Psoas muscle (tissue), 8 donors: ENCODE data around the gene RBM44. TPM values are rescaled to one million over a fixed set of nuclear protein-coding genes. Genes with fewer than 3 reads are reported as not detected.
A peak's percentile ranks its signal among the peaks of the same experiment; 100 is the strongest.

Experiments used
- ATAC-seq, 4 donors: fragments of 200-7000 bp; cut with Tn5 transposase; one replicate each; pipeline ENCODE4 v1.9.1; 2020; ENCODE audit warnings: moderate library complexity in 3 of 4, mild to moderate bottlenecking in 2 of 4
- DNase-seq, 2 donors: peaks; one replicate each; pipeline ENCODE4 v3.0.0-alpha.2; 2020
- H3K27ac ChIP-seq: fragments of 200-600 bp; one replicate; pipeline ENCODE4 v1.8.0; 2022
- H3K27me3 ChIP-seq, 3 donors: fragments of 200-600 bp in 1 of 3; one replicate each; pipeline versions ENCODE4 v1.6.1 to v1.8.0; 2013 to 2022; ENCODE audit warnings: low read length in 2 of 3, mild to moderate bottlenecking in 2 of 3, moderate library complexity in 1 of 3; ENCODE audit not compliant: insufficient read depth in 3 of 3
- H3K36me3 ChIP-seq, 2 donors: fragments of 200-600 bp in 1 of 2; one replicate each; pipeline versions ENCODE4 v1.6.1 to v1.8.0; 2013 to 2022; ENCODE audit warnings: low read depth in 1 of 2, mild to moderate bottlenecking in 1 of 2, moderate library complexity in 1 of 2; ENCODE audit not compliant: insufficient read depth in 1 of 2
- H3K4me1 ChIP-seq: fragments of 200-600 bp; one replicate; pipeline ENCODE4 v1.8.0; 2022
- H3K4me3 ChIP-seq: fragments of 200-600 bp; one replicate; pipeline ENCODE4 v1.8.0; 2022; ENCODE audit warnings: mild to moderate bottlenecking
- H3K9me3 ChIP-seq: fragments of 200-600 bp; one replicate; pipeline ENCODE4 v1.8.0; 2022
- WGBS, 3 donors: extraction: QIAGEN DNeasy Blood & Tissue Kit; methylation state at CpG; one replicate each; pipeline versions ENCODE4 v1.1.6 to v1.1.7; 2013; 5-methylcytosine and 5-hydroxymethylcytosine counted together
- intact Hi-C, 2 donors: fragments of 100-400 bp; cut with DNase I; formaldehyde crosslinking; loops; one replicate each; pipeline versions ENCODE4 v1.11.0 to v1.14.2; 2022
- polyA plus RNA-seq, 3 donors: library from polyadenylated mRNA; stranded (reverse); fragments of 200-250 nt; gene quantifications; one replicate each; pipeline ENCODE4 v1.2.3, GENCODE V29; 2013
- total RNA-seq, 4 donors: library from RNA; stranded (reverse); fragmentation: NEBNext Ultra II Directional in 2 of 4; extraction: Animal tissue kit (Norgen Biotek cat#: 25700) in 2 of 4; gene quantifications; one replicate each; pipeline versions ENCODE4 v1.2.1 to v1.2.4, GENCODE V29; 2021 to 2023
- TF ChIP-seq, protein P1 (sequence below): fragments of 200-600 bp; IDR thresholded peaks from one replicate; pipeline ENCODE4 v1.8.0; 2022; ENCODE audit warnings: antibody characterized with exemption
- donor health status: healthy with polysubstance abuse.
- donor health status: DM: no; HTN: no; CAD: no; lungs with moderate emphysema.
- donor health status: Bipolar disorder and iron deficiency.
- donor health status: healthy.
- donor health status: DM: yes; HTN: yes; CAD: no.
- donor health status: DM: no; HTN: no; CAD: no.
- donor health status: DM: no; HTN: no; CAD: no.
- donor health status: DM: yes; HTN: yes; CAD: no.

The RBM44 gene
- total and polyA plus RNA-seq, 7 donors = 0.06 to 0.58 (median 0.38) TPM

DNA sequence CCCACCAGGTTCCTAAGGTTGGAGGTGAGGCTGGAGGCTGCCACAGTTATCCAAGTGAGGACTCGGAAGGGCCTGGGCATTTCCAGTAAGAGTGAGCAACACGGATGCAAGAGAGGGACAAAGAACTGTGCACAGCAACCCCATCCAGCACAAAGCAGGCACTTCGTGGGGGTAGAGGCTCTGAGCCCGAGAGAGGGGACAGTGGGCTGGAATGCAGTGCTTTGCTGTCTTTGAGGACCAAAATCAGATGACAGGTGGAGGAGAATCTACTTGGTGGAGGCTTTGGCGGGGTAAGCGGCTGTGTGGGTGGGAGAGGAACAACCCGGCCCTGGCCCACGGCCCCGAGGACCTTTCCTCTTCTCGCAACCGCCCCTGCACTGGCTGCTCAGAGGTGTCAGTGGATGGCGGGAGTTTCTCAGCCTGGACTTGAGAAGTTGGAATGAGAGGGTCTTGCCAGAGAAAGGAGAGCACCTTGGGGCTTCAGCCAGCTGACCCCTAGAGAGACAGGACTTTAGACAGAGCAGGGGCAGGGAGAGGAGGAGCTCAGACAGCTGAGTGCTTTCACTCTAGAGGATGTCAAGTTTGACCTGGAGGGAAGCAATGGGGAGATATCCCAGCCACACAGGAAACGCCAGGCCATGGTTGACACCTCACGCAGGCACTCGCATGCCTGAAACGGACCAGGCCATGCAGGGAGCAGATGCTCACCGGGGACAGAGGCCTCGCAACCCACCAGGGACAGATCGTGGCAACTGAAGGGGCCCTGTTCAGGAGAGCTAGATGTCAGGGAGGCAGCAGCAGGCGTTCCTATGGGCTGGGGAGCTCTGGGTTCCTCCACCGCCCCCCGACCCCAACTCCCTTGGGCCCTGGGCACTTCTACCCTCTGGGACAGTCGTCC is 72.4 kb downstream of the RBM44 start:
- intact Hi-C loops = no loop called here
- H3K9me3 ChIP-seq = no peaks in the 10 kb centered on the region
- no peak for DNase-seq

GRCh38 chr2:237872178-237872887 is 73.8 kb downstream of the RBM44 start:
- WGBS, 3 donors = 75 to 83% (median 83%) methylated on average over 19 of the region's 19 CpGs
- no peaks in the 10 kb centered on the region for H3K27me3 ChIP-seq
- peak in 1 of 4 donors; percentile 9 for ATAC-seq

More for the DNA sequence above, 72.4 kb downstream of the RBM44 start:
- Histone ChIP-seq H3K4me1 (peaks cover 48% of the 10 kb centered on the region), H3K27ac (no peak overlapping the region), H3K27me3 (no peaks in the 10 kb centered on the region), H3K36me3 (no peaks in the 10 kb centered on the region), H3K4me3 (no peak overlapping the region)
- WGBS, 3 donors = 80 to 85% (median 83%) methylated on average over 22 to 23 of the region's 23 CpGs
- no peak for ATAC-seq
- TF ChIP-seq, protein P1, sequence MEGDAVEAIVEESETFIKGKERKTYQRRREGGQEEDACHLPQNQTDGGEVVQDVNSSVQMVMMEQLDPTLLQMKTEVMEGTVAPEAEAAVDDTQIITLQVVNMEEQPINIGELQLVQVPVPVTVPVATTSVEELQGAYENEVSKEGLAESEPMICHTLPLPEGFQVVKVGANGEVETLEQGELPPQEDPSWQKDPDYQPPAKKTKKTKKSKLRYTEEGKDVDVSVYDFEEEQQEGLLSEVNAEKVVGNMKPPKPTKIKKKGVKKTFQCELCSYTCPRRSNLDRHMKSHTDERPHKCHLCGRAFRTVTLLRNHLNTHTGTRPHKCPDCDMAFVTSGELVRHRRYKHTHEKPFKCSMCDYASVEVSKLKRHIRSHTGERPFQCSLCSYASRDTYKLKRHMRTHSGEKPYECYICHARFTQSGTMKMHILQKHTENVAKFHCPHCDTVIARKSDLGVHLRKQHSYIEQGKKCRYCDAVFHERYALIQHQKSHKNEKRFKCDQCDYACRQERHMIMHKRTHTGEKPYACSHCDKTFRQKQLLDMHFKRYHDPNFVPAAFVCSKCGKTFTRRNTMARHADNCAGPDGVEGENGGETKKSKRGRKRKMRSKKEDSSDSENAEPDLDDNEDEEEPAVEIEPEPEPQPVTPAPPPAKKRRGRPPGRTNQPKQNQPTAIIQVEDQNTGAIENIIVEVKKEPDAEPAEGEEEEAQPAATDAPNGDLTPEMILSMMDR = no peak

DNA sequence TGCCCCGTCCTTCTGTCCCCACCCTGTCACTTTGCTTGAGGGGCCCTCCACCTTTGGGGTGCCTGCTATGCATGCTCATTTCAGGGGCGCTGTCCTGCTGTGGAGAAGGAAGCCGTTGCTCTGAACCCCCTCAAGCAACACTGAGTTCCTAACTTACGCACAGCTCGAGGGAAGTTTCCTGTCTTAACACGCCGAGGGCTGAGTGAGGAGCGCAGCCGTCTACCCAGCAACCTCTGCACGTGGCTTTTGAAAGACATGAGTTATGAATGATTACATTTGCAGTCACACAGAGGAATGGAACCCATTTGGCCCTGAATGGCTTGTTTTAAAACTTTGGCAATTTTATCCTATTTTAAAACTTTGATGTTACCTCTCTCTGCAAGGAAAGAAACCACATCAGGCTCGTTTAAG is 74.8 kb downstream of the RBM44 start:
- H3K36me3 ChIP-seq = peaks cover 0 to 9% of the 10 kb centered on the region in 2 donors
- no peaks in the 10 kb centered on the region for H3K9me3 ChIP-seq
- intact Hi-C loops = no loop called here
- peaks cover 33% of the 10 kb centered on the region for H3K4me1 ChIP-seq
- H3K4me3 ChIP-seq = no peak overlapping the region
- TF ChIP-seq, protein P1 = no peak
- DNase-seq (no peak), ATAC-seq (no peak)
- H3K27me3 ChIP-seq = no peaks in the 10 kb centered on the region
- H3K27ac ChIP-seq = no peak overlapping the region
- WGBS, 3 donors = 55 to 62% (median 58%) methylated on average over 11 of the region's 11 CpGs

More at GRCh38 chr2:237872178-237872887, 73.8 kb downstream of the RBM44 start:
- Histone ChIP-seq H3K4me1 (peaks cover 41% of the 10 kb centered on the region), H3K27ac (no peak overlapping the region), H3K4me3 (no peak overlapping the region), H3K36me3 (no peaks in the 10 kb centered on the region), H3K9me3 (no peaks in the 10 kb centered on the region)
- TF ChIP-seq, protein P1 = no peak
- intact Hi-C loops = no loop called here
- DNase-seq = no peak

- ATAC-seq = peak in 1 of 4 donors; percentile 28
- Histone ChIP-seq H3K27ac (peak overlapping the region; percentile 38), H3K4me1 (peaks cover 36% of the 10 kb centered on the region), H3K36me3 (peaks cover 0 to 9% of the 10 kb centered on the region in 2 donors), H3K27me3 (no peaks in the 10 kb centered on the region), H3K4me3 (no peak overlapping the region), H3K9me3 (no peaks in the 10 kb centered on the region)
- WGBS, 3 donors = 84 to 89% (median 88%) methylated on average over 14 of the region's 14 CpGs
- peak in 1 of 2 donors; percentile 45 for DNase-seq
- TF ChIP-seq, protein P1 = no peak
- intact Hi-C loops = no loop called here
Observed at GRCh38 chr2:237873897-237874551, 75.4 kb downstream of the RBM44 start.
